DND-41 (cell line): ENCODE measurements around the gene WLS.

ENCODE experiments used
- ATAC-seq: fragments of 200-7000 bp; cut with Tn5 transposase; 3 replicates; pipeline ENCODE4 v1.9.1; 2021; ENCODE audit warnings: low read depth; ENCODE audit not compliant: insufficient read depth
- DNase-seq: peaks from one replicate; pipeline ENCODE4 v3.0.0-alpha.2; 2020
- H2AFZ ChIP-seq: 2 replicates; pipeline ENCODE4 v1.6.0; 2012; ENCODE audit warnings: low read depth, low read length
- H3K27ac ChIP-seq: 2 replicates; pipeline ENCODE4 v1.5.1; 2012; ENCODE audit warnings: low read length, inconsistent platforms
- H3K27me3 ChIP-seq: fragments of 200-600 bp; sonication (generic); 2 replicates; pipeline ENCODE4 v1.6.0; 2012; ENCODE audit warnings: low read length, mild to moderate bottlenecking, inconsistent platforms; ENCODE audit not compliant: insufficient read depth, poor library complexity
- H3K36me3 ChIP-seq: 2 replicates; pipeline ENCODE4 v1.5.1; 2012; ENCODE audit warnings: low read length, inconsistent platforms; ENCODE audit not compliant: insufficient read depth
- H3K4me1 ChIP-seq: 2 replicates; pipeline ENCODE4 v1.5.1; 2012; ENCODE audit warnings: mild to moderate bottlenecking, low read length; ENCODE audit not compliant: insufficient read depth
- H3K4me2 ChIP-seq: 2 replicates; pipeline ENCODE4 v1.6.0; 2012; ENCODE audit warnings: mild to moderate bottlenecking, moderate library complexity, low read length, inconsistent platforms; ENCODE audit not compliant: insufficient read depth
- H3K4me3 ChIP-seq, 2 experiments: fragments of 200-600 bp in 1 of 2; shearing (Covaris generic) in 1 of 2; 2 replicates each; pipeline ENCODE4 v1.5.1; 2012 to 2016; ENCODE audit warnings: inconsistent platforms in 2 of 2, low read length in 2 of 2, mild to moderate bottlenecking in 2 of 2, low read depth in 1 of 2, moderate library complexity in 1 of 2
- H3K79me2 ChIP-seq: 2 replicates; pipeline ENCODE4 v1.6.0; 2012; ENCODE audit warnings: low read length, inconsistent platforms; ENCODE audit not compliant: insufficient read depth
- H3K9ac ChIP-seq: 2 replicates; pipeline ENCODE4 v1.6.0; 2012; ENCODE audit warnings: low read depth, mild to moderate bottlenecking, inconsistent platforms, low read length, moderate library complexity
- H3K9me3 ChIP-seq: 2 replicates; pipeline ENCODE4 v1.5.1; 2012; ENCODE audit warnings: low read length, moderate library complexity, mild to moderate bottlenecking, inconsistent platforms; ENCODE audit not compliant: insufficient read depth, severe bottlenecking
- H4K20me1 ChIP-seq: 2 replicates; pipeline ENCODE4 v1.6.0; 2012; ENCODE audit warnings: low read length; ENCODE audit not compliant: insufficient read depth
- CTCF ChIP-seq: IDR thresholded peaks from 2 replicates; pipeline ENCODE4 v1.5.1; 2012; ENCODE audit warnings: borderline replicate concordance, low read length, moderate library complexity, mild to moderate bottlenecking; ENCODE audit not compliant: poor library complexity, severe bottlenecking; ENCODE audit errors: extremely low read depth
- EZH2 ChIP-seq: IDR thresholded peaks from 3 replicates; pipeline ENCODE4 v1.6.1; 2012; ENCODE audit warnings: borderline replicate concordance, low read depth, mild to moderate bottlenecking, moderate library complexity, low read length, inconsistent platforms; ENCODE audit not compliant: severe bottlenecking

WLS gene

DNA sequence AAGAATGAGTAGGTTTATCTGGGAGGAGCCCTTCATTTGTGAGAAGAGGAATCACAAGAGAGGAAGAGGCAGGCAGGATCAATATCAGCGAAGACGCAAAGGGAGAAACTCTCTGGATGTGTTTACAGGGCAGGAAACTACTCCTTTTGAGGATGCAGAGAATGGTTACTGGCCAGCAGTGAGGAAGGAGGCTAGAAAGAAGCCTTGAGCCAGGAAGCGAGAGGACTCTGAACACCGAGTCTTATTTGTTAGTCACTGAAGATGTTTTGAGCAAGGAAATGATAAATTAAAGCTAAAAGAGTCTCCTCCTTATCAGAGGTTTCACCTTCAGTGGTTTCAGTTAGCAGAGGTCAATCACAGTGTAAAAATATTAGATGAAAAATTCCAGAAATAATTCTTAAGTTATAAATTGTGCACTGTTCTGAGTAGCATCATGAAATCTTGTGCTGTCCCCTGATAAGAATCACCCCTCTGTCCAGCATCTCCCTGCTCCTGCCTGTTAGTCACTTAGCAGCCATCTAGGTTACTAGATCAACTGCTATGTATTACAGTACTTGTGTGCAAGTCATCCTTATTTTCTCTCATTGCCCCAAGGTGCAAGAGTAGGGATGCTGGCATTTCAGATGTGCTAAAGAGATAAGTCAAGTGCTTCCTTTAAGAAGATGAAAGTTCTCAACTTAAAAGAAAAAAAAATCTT lies 43.5 kb downstream of the WLS start:
- no peak overlapping the region for H3K4me2 ChIP-seq
- H3K4me3 ChIP-seq: no peak overlapping the region
- H3K9ac ChIP-seq: no peak overlapping the region
- DNase-seq (no peak), ATAC-seq (no peak)
- no peaks in the 10 kb centered on the region for H3K4me1 ChIP-seq
- H3K9me3 ChIP-seq: no peaks in the 10 kb centered on the region
- H3K27ac ChIP-seq: no peak overlapping the region
- H2AFZ ChIP-seq: no peak overlapping the region
- H3K27me3 ChIP-seq: no peaks in the 10 kb centered on the region
- TF ChIP-seq EZH2: no peak
- TF ChIP-seq CTCF: no peak
- no peaks in the 10 kb centered on the region for H3K36me3 ChIP-seq
- no peaks in the 10 kb centered on the region for H3K79me2 ChIP-seq
- no peaks in the 10 kb centered on the region for H4K20me1 ChIP-seq

- no peaks in the 10 kb centered on the region for H3K79me2 ChIP-seq
- ATAC-seq: no peak
- H3K9me3 ChIP-seq: no peaks in the 10 kb centered on the region
- H4K20me1 ChIP-seq: no peaks in the 10 kb centered on the region
- H3K9ac ChIP-seq: no peak overlapping the region
- H3K36me3 ChIP-seq: no peaks in the 10 kb centered on the region
- no peak overlapping the region for H2AFZ ChIP-seq
- no peak for TF ChIP-seq EZH2
- no peak for TF ChIP-seq CTCF
- H3K4me2 ChIP-seq: no peak overlapping the region
- H3K4me1 ChIP-seq: no peaks in the 10 kb centered on the region
- no peaks in the 10 kb centered on the region for H3K27me3 ChIP-seq
- H3K27ac ChIP-seq: no peak overlapping the region
- no peak overlapping the region for H3K4me3 ChIP-seq
- DNase-seq: no peak
Measured at GRCh38 chr1:68188060-68188538, 44.2 kb downstream of the WLS start.

- Histone ChIP-seq H3K9me3 (no peaks in the 10 kb centered on the region), H3K4me3 (no peak overlapping the region), H3K4me1 (no peaks in the 10 kb centered on the region), H4K20me1 (no peaks in the 10 kb centered on the region), H3K9ac (no peak overlapping the region), H2AFZ (no peak overlapping the region), H3K36me3 (no peaks in the 10 kb centered on the region), H3K4me2 (no peak overlapping the region), H3K79me2 (no peaks in the 10 kb centered on the region), H3K27me3 (no peaks in the 10 kb centered on the region), H3K27ac (no peak overlapping the region)
- DNase-seq: no peak
- ATAC-seq: no peak
- TF ChIP-seq CTCF (no peak), EZH2 (no peak)
Measured at GRCh38 chr1:68185743-68186142, 46.6 kb downstream of the WLS start.
